HCEC 1CT (cell line): ENCODE measurements around the gene TIMM21.
A peak's percentile ranks its signal among the peaks of the same experiment; 100 is the strongest.

Experiments
- DNase-seq: peaks from one replicate; pipeline ENCODE4 v3.0.0-alpha.2; 2017

The TIMM21 gene

GRCh38 chr18:74147779-74148542 is at the start of gene TIMM21, which contains the start of gene FBXO15:
Gene TIMM21 (plus strand): TSS chr18:74148523. CDS start chr18:74148809, 286 bp downstream.
Gene FBXO15 (minus strand): TSS chr18:74147834. CDS start chr18:74147785, 49 bp downstream.
- peak; percentile 98 for DNase-seq

DNA sequence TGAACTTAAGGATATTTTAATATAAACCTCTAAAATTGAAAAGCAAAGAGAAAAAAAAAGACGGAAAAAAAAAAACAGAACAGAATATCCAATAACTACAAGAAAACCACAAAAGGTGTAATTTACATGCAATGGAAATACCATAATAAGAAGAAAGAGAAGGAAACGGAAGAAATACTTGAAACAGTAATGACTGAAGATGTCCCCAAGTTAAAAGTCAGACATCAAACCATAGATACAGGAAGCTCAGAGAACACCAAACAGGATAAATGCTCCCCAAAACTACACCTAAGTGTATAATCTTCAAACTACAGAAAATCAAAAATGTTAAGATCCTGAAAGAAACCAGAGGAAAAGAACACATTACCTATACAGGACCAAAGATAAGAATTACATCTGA is 39.9 kb upstream of the TIMM21 start:
- no peak for DNase-seq

DNA sequence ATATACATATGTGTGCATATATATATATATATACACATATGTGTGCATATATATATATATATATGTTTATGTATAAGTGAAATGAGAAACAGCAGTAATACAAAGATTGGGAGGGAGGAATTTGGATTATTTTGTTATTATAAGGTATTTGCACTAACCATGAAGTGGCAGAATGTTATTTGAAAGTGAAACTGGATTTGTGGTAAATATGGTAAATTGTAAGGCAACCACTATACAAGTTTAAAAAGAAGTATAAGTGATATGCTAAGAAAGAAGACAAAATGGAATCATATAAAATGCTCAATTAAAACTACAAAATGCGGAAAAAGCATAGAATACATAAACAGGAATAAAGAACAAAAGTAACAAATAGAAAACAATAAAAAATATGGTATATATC is 38.2 kb upstream of the TIMM21 start:
- DNase-seq, result no peak

- no peak for DNase-seq
These were observed 37.3 kb upstream of the TIMM21 start for GRCh38 chr18:74110976-74111375.

- DNase-seq, result no peak
These were observed 34.6 kb upstream of the TIMM21 start for GRCh38 chr18:74113711-74114110.

GRCh38 chr18:74114116-74114515 is 34.2 kb upstream of the TIMM21 start:
- DNase-seq, result no peak

DNA sequence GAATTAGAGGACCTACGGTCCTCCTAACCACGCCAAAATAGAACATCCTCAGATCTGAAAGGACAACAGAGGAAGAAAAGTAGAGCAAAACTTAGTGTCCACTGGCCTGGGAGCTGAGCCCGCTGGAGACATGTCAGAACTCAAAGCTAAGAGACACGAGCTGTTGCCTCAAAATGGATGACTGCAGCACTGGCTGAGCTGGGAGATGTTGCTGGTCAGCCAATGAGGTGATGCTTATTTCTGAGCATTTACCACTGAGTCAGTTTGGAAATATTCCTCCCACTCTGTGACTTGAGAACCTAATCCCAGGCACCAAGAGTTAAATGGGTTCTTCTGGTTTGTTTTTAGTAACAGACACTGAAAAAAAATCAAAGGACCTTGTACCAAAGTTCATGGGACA is 33.3 kb upstream of the TIMM21 start:
- DNase-seq, result peak; percentile 27

DNA sequence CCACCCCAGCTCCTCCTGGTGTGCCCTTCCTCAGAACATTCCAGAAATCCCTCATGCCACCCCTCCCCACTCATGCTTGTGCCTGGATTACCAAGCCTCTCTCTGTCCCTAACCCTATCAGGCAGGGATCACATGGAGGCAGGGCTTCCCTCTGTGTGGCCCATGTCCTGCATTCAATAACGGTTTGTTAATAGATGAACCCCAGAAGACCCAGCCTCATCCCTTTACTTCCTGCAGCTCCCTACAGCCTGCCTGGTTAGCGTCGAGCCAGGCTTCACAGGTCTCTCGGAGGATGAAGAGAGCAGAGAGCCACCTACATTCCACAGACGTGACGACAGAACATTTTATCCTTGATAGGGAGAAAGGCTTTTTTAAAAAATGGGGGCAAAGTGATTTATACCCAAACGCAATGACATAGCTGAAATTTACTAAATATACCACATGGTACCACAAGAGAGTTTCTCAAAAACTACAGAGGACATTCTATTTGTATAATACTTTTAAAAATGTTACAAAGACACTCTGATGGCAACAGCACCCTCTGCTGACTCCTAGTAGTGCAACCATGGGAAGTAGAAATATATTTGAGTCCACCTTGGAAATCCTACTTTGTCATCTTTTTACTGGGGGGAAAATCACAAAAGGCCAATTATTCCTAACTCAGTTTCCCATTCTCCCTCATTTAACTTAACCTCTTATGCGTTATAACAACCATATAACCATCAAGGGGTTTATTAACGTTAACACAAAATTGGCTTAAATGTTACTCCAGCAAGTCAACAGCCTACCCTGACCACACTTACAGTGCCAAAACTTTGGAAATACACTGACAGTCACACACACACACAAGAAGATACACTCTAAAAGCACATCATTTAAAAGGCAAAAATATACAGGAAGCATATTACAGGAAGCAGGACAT is 31.4 kb upstream of the TIMM21 start:
- peak; percentile 25 for DNase-seq

- no peak for DNase-seq
These were observed 25.1 kb upstream of the TIMM21 start for GRCh38 chr18:74123200-74123599.

GRCh38 chr18:74124642-74125041 is 23.7 kb upstream of the TIMM21 start:
- no peak for DNase-seq

GRCh38 chr18:74126684-74127655 is 21.4 kb upstream of the TIMM21 start:
- no peak for DNase-seq

DNA sequence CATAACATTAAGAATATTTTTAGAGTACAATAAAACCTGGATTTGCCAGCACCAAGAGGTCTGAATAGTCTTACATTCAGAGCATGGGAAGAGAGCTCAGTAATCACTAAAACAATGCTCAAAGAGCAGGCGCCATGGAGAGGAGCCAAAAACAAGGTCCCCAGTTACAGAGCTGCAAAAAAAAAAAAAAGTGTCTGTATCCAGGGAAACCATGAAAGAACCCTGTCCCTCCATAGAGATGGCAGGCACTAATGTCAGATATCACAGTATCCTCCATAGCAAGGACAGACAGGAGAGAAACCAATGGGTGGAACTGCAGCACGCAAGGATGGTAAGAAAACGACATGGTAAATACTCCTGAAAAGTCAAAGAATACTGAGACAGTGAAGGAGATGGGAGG is 20.2 kb upstream of the TIMM21 start:
- DNase-seq, result no peak

DNA sequence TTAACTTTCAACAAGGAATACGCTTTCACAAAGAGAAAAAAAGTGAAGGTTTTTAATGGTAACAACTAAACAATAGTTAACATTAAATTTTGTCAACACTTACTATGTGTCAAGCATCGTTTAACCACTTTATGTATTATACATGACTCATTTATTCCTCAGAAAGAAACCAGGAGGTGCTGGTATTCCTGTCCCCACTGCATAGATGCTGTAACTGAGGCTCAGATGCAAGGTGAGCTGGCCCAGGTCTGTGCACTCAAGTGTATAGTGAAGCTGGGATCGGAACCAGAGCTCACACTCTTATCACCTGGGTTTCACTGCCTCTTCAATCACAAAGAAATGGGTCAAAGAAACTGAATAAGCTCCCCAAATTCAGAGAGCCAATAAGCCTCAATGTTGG is 17.2 kb upstream of the TIMM21 start:
- DNase-seq, result no peak

DNA sequence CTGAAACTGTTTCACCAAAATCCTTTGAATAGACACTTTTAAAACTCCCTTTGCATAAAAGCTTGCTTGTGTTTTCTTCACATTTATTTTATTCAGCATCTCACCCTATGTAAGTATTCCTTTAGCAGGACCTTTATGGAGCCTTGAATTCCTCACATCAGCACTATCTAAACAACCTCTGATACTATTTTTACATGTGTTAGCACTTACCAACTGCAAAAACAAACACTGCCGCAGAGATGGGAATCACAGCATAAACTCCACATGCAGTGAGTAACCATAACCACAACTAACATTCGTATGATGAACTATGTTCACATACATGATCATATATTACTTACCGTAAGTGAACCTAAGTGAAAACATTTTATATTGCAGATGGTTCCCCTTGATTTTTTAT is 16.1 kb upstream of the TIMM21 start:
- no peak for DNase-seq

DNA sequence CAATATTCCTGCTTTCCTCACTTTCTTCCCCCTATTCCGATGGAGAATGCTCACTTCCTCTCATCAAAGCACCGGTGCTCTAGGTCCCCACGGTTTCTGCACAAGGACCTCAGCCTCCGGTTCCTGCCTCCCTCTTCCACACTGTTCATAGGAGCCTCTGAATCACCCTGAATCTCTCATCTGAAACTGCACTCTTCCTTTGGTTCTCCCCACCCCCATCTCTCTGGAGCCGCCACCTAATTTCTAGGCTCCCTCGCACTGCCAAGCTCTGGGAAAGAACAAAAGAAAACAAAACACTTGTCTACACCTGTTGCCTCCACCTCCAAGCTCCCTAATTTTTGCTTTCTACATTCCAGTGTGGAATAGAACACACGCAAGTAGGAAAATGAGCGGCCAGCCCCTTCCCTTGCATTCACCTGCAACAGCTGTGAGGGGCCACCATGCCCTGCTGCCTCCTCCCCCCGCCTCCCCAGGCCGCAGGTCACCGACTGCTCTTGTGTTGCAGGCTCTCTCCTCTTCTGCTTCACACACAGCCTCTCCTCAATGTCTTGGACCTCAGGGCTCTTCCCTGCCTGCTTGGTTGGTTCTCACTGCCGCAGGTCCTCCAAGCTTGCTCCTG is 10.3 kb upstream of the TIMM21 start:
- no peak for DNase-seq

GRCh38 chr18:74139411-74139810 is 8.9 kb upstream of the TIMM21 start:
- no peak for DNase-seq

GRCh38 chr18:74139888-74140287 is 8.4 kb upstream of the TIMM21 start:
- peak; percentile 77 for DNase-seq

DNA sequence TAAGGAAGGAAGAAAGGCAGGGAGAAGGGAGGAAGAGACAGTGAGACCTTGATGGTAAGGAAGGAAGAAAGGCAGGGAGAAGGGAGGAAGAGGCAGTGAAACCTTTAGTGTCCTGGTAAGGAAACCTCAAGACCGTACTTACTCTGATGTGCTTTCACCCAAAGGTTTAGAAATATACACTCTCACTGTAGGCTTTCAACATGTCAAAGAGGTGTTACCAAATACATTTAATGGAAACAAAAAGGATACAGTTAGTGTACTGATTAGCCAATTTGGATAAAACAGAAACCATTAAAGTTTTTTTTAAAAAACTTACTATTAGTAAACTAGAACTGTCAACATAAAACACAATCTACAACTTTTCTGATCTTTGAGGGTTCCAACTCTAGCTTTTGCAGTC is 7.7 kb upstream of the TIMM21 start:
- no peak for DNase-seq

GRCh38 chr18:74141667-74142066 is 6.7 kb upstream of the TIMM21 start:
- no peak for DNase-seq

- peak; percentile 65 for DNase-seq
These were observed 6.1 kb upstream of the TIMM21 start for GRCh38 chr18:74142252-74142651.

GRCh38 chr18:74146756-74147155 is 1.6 kb upstream of the TIMM21 start:
- DNase-seq, result peak; percentile 82

- no peak for DNase-seq
These were observed 888 bp upstream of the TIMM21 start for GRCh38 chr18:74147491-74147778.
